Activated effector memory CD4-positive, alpha-beta T cell treated with anti-CD3 and anti-CD28 coated beads, Interleukin-2, amount 50 U/mL, for 16 hours (primary cell): ENCODE measurements around the gene NUP210.
"Not testable (repeated sequence)": the region's sequence is repeated elsewhere in the genome, so short reads cannot be mapped to it uniquely, and the experiment has no call there.

Experiments
- DNase-seq: peaks from one replicate; pipeline ENCODE4 v3.0.0-alpha.2; 2020

The NUP210 gene

GRCh38 chr3:13420045-13420830 lies at the start of gene NUP210:
TSS of gene NUP210 (minus strand) at chr3:13420322. CDS start at chr3:13420226, 96 bp downstream.
- peak; percentile 85 for DNase-seq

- DNase-seq = no peak
Measured at GRCh38 chr3:13466781-13467180, 46.7 kb upstream of the NUP210 start.

- peak; percentile 28 for DNase-seq
Measured at GRCh38 chr3:13465236-13465873, 45.2 kb upstream of the NUP210 start.

- no peak for DNase-seq
Measured at GRCh38 chr3:13463618-13464400, 43.7 kb upstream of the NUP210 start.

GRCh38 chr3:13462822-13463221 lies 42.7 kb upstream of the NUP210 start:
- no peak for DNase-seq

GRCh38 chr3:13462125-13462629 lies 42.1 kb upstream of the NUP210 start:
- DNase-seq = no peak

- peak; percentile 90 for DNase-seq
Measured at GRCh38 chr3:13461169-13462124, 41.3 kb upstream of the NUP210 start.

GRCh38 chr3:13460341-13460736 lies 40.2 kb upstream of the NUP210 start:
- DNase-seq = no peak

GRCh38 chr3:13459605-13460340 lies 39.7 kb upstream of the NUP210 start:
- no peak for DNase-seq

- no peak for DNase-seq
Measured at GRCh38 chr3:13457593-13457992, 37.5 kb upstream of the NUP210 start.

- DNase-seq = no peak
Measured at GRCh38 chr3:13455644-13456043, 35.5 kb upstream of the NUP210 start.

- DNase-seq = peak; percentile 66
Measured at GRCh38 chr3:13452490-13453335, 32.6 kb upstream of the NUP210 start.

- peak; percentile 77 for DNase-seq
Measured at GRCh38 chr3:13451301-13451673, 31.2 kb upstream of the NUP210 start.

- DNase-seq = not testable (repeated sequence)
Measured at GRCh38 chr3:13442882-13443281, 22.8 kb upstream of the NUP210 start.

- no peak for DNase-seq
Measured at GRCh38 chr3:13440204-13440817, 20.2 kb upstream of the NUP210 start.

- DNase-seq = not testable (repeated sequence)
Measured at GRCh38 chr3:13436213-13436612, 16.1 kb upstream of the NUP210 start.

- DNase-seq = no peak
Measured at GRCh38 chr3:13433912-13434311, 13.8 kb upstream of the NUP210 start.

- no peak for DNase-seq
Measured at GRCh38 chr3:13432093-13432492, 12.0 kb upstream of the NUP210 start.

GRCh38 chr3:13430411-13430875 lies 10.3 kb upstream of the NUP210 start:
- DNase-seq = not testable (repeated sequence)
